Transverse colon (tissue), 3 donors: Measurements from ENCODE around the gene TNFRSF8.

ENCODE experiments used
- CTCF ChIP-seq, 5 experiments: fragments of 200-600 bp in 3 of 5; fragments of 450-650 bp in 2 of 5; sonication (generic) in 3 of 5; IDR thresholded peaks; 1 replicate in 2 of 5; 2 replicates in 3 of 5; pipeline ENCODE4 v1.5.1; 2016 to 2017; ENCODE audit warnings: antibody characterized with exemption in 5 of 5, inconsistent platforms in 3 of 5, mild to moderate bottlenecking in 2 of 5, moderate library complexity in 1 of 5
- EP300 ChIP-seq: sonication (generic); formaldehyde crosslinking; IDR thresholded peaks from one replicate; pipeline ENCODE4 v1.6.1; 2017; ENCODE audit warnings: antibody characterized with exemption, low read depth

DNA sequence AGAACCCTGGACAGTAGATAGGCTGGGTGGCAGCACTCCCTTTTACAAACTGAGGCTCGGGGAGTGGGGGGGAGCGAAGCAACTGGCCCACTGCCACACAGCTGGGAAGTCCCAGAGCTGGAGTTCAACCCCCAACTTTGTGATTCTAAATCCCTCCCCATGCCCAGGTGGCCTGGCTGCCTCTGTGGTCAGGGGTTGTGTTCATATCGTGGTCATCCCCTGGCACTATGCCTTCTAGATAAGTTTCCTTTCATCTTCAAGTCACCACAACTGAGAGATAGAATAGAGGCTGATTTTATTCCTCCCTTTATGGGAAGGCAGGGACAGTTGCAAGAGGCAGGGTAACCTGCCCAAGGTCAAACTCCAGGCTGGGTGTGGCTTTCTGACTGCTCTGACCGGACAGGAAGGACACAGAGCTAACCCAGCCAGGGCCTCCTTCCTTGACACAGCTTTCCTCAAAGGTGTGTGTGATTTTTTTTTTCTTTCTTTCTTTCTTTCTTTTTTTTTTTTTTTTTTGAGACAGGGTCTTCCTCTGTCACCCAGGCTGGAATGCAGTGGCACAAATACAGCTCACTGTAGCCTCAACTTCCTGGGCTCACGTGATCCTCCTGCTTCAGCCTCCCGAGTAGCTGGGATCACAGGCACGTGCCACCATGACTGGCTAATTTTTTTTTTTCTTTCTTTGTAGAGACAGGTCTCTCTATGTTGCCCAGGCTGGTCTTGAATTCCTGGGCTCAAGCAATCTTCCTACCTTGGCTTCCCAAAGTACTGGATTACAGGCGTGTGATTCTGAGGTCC, 85.3 kb downstream of the TNFRSF8 start:
- no peak for TF ChIP-seq EP300
- no peak for TF ChIP-seq CTCF (IDR thresholded peaks at IDR 0.05)
